T-helper 17 cell (primary cell): ENCODE measurements around the gene SEL1L. TPM values are rescaled to one million over a fixed set of nuclear protein-coding genes. Genes with fewer than 3 reads are reported as not detected.

ENCODE experiments used
- ATAC-seq: fragments of 150-1000 bp; cut with Tn5 transposase; 2 replicates; pipeline ENCODE4 v1.10.0; 2021; ENCODE audit warnings: mild to moderate bottlenecking, moderate library complexity
- DNase-seq, 3 donors: peaks; one replicate each; pipeline versions ENCODE4 v3.0.0 to v3.0.0-alpha.2; 2020 to 2021
- H3K9me3 ChIP-seq: one replicate; pipeline ENCODE4 v1.7.0; 2013; ENCODE audit warnings: low read length, mild to moderate bottlenecking; ENCODE audit not compliant: control insufficient read depth, poor library complexity, severe bottlenecking
- H3K27ac Mint-ChIP-seq: one replicate; pipeline ENCODE4 v1.8.0; 2022; ENCODE audit warnings: mild to moderate bottlenecking, moderate library complexity, mixed read lengths
- H3K27me3 Mint-ChIP-seq: one replicate; pipeline ENCODE4 v1.8.0; 2022; ENCODE audit warnings: mixed read lengths
- H3K36me3 Mint-ChIP-seq: one replicate; pipeline ENCODE4 v1.8.0; 2022; ENCODE audit warnings: low read depth, mixed read lengths
- H3K4me1 Mint-ChIP-seq: one replicate; pipeline ENCODE4 v1.8.0; 2022; ENCODE audit warnings: mild to moderate bottlenecking, mixed read lengths
- H3K4me3 Mint-ChIP-seq: one replicate; pipeline ENCODE4 v1.8.0; 2022; ENCODE audit warnings: mild to moderate bottlenecking, moderate library complexity, mixed read lengths
- total RNA-seq, 4 donors: library from RNA in 2 of 4; stranded (reverse) in 2 of 4; gene quantifications; one replicate each; pipeline ENCODE4 v1.2.3 and lab custom pipeline; 2022 to 2026

SEL1L gene
- 10 to 100 TPM; 44.2 to 61.1 TPM for total RNA-seq
- 62.9 to 114 reads per million in 2 donors for total RNA-seq (lab: John Stamatoyannopoulos, UW)

GRCh38 chr14:81533536-81534343 is at the start of gene SEL1L:
Gene SEL1L, minus strand, starts transcription at chr14:81533853. Its CDS starts 109 bp downstream, at chr14:81533744.
- H3K9me3 ChIP-seq: no peaks in the 10 kb centered on the region
- H3K27ac Mint-ChIP-seq: peak within 1 kb of the TSS; percentile 93
- DNase-seq (peak; percentile 98 to 100 (median 99)), ATAC-seq (peak; percentile 96)
- peak within 1 kb of the TSS; percentile 96 for H3K4me3 Mint-ChIP-seq
- H3K4me1 Mint-ChIP-seq: peaks cover 28% of the 10 kb centered on the region
- peaks cover 5% of the 10 kb centered on the region for H3K27me3 Mint-ChIP-seq
- no peaks in the 10 kb centered on the region for H3K36me3 Mint-ChIP-seq

GRCh38 chr14:81582420-81582819 is 48.8 kb upstream of the SEL1L start:
- no peaks in the 10 kb centered on the region for H3K36me3 Mint-ChIP-seq
- no peak overlapping the region for H3K27ac Mint-ChIP-seq
- DNase-seq (no peak), ATAC-seq (no peak)
- H3K4me3 Mint-ChIP-seq: no peak overlapping the region
- no peaks in the 10 kb centered on the region for H3K4me1 Mint-ChIP-seq
- H3K9me3 ChIP-seq: no peaks in the 10 kb centered on the region
- H3K27me3 Mint-ChIP-seq: peaks cover 16% of the 10 kb centered on the region

- DNase-seq: no peak
- H3K36me3 Mint-ChIP-seq: no peaks in the 10 kb centered on the region
- peaks cover 43% of the 10 kb centered on the region for H3K27me3 Mint-ChIP-seq
- no peaks in the 10 kb centered on the region for H3K9me3 ChIP-seq
- ATAC-seq: no peak
- H3K4me3 Mint-ChIP-seq: no peak overlapping the region
- no peak overlapping the region for H3K27ac Mint-ChIP-seq
- H3K4me1 Mint-ChIP-seq: no peaks in the 10 kb centered on the region
These were observed 45.5 kb upstream of the SEL1L start for GRCh38 chr14:81579115-81579514.

GRCh38 chr14:81571437-81571836 is 37.8 kb upstream of the SEL1L start:
- H3K4me3 Mint-ChIP-seq: peak overlapping the region; percentile 13
- H3K4me1 Mint-ChIP-seq: no peaks in the 10 kb centered on the region
- H3K9me3 ChIP-seq: no peaks in the 10 kb centered on the region
- H3K27me3 Mint-ChIP-seq: peaks cover 55% of the 10 kb centered on the region
- no peak for DNase-seq
- H3K27ac Mint-ChIP-seq: no peak overlapping the region
- H3K36me3 Mint-ChIP-seq: no peaks in the 10 kb centered on the region
- no peak for ATAC-seq

GRCh38 chr14:81567302-81567701 is 33.6 kb upstream of the SEL1L start:
- ATAC-seq (no peak), DNase-seq (no peak)
- Mint-ChIP-seq H3K4me3 (no peak overlapping the region), H3K27ac (no peak overlapping the region), H3K27me3 (peaks cover 32% of the 10 kb centered on the region), H3K4me1 (no peaks in the 10 kb centered on the region), H3K36me3 (no peaks in the 10 kb centered on the region)
- no peaks in the 10 kb centered on the region for H3K9me3 ChIP-seq

GRCh38 chr14:81565441-81566290 is 32.0 kb upstream of the SEL1L start:
- DNase-seq: no peak
- H3K4me1 Mint-ChIP-seq: no peaks in the 10 kb centered on the region
- H3K36me3 Mint-ChIP-seq: peaks cover 4% of the 10 kb centered on the region
- peaks cover 32% of the 10 kb centered on the region for H3K27me3 Mint-ChIP-seq
- H3K4me3 Mint-ChIP-seq: no peak overlapping the region
- ATAC-seq: no peak
- H3K9me3 ChIP-seq: no peaks in the 10 kb centered on the region
- no peak overlapping the region for H3K27ac Mint-ChIP-seq

- no peak overlapping the region for H3K4me3 Mint-ChIP-seq
- H3K27ac Mint-ChIP-seq: no peak overlapping the region
- H3K27me3 Mint-ChIP-seq: peaks cover 16% of the 10 kb centered on the region
- H3K9me3 ChIP-seq: no peaks in the 10 kb centered on the region
- ATAC-seq (no peak), DNase-seq (no peak)
- H3K4me1 Mint-ChIP-seq: no peaks in the 10 kb centered on the region
- H3K36me3 Mint-ChIP-seq: peaks cover 4% of the 10 kb centered on the region
These were observed 29.2 kb upstream of the SEL1L start for GRCh38 chr14:81562818-81563217.

- Mint-ChIP-seq H3K27me3 (peaks cover 7% of the 10 kb centered on the region), H3K4me1 (no peaks in the 10 kb centered on the region), H3K4me3 (no peak overlapping the region), H3K36me3 (peaks cover 4% of the 10 kb centered on the region), H3K27ac (no peak overlapping the region)
- no peaks in the 10 kb centered on the region for H3K9me3 ChIP-seq
- no peak for DNase-seq
- ATAC-seq: no peak
These were observed 27.6 kb upstream of the SEL1L start for GRCh38 chr14:81561084-81561775.

GRCh38 chr14:81559385-81559784 is 25.7 kb upstream of the SEL1L start:
- H3K27me3 Mint-ChIP-seq: peaks cover 7% of the 10 kb centered on the region
- peaks cover 4% of the 10 kb centered on the region for H3K36me3 Mint-ChIP-seq
- no peaks in the 10 kb centered on the region for H3K9me3 ChIP-seq
- ATAC-seq (no peak), DNase-seq (no peak)
- H3K4me3 Mint-ChIP-seq: no peak overlapping the region
- no peaks in the 10 kb centered on the region for H3K4me1 Mint-ChIP-seq
- no peak overlapping the region for H3K27ac Mint-ChIP-seq

- no peak for DNase-seq
- Mint-ChIP-seq H3K4me1 (no peaks in the 10 kb centered on the region), H3K4me3 (no peak overlapping the region), H3K27ac (no peak overlapping the region), H3K36me3 (peaks cover 4% of the 10 kb centered on the region), H3K27me3 (no peaks in the 10 kb centered on the region)
- no peaks in the 10 kb centered on the region for H3K9me3 ChIP-seq
- ATAC-seq: no peak
These were observed 23.5 kb upstream of the SEL1L start for GRCh38 chr14:81557146-81557545.

GRCh38 chr14:81555684-81556083 is 22.0 kb upstream of the SEL1L start:
- Mint-ChIP-seq H3K4me3 (no peak overlapping the region), H3K27me3 (no peaks in the 10 kb centered on the region), H3K4me1 (no peaks in the 10 kb centered on the region), H3K36me3 (no peaks in the 10 kb centered on the region), H3K27ac (no peak overlapping the region)
- ATAC-seq (no peak), DNase-seq (no peak)
- no peaks in the 10 kb centered on the region for H3K9me3 ChIP-seq

- Mint-ChIP-seq H3K4me1 (no peaks in the 10 kb centered on the region), H3K4me3 (no peak overlapping the region), H3K27me3 (no peaks in the 10 kb centered on the region), H3K36me3 (no peaks in the 10 kb centered on the region), H3K27ac (no peak overlapping the region)
- no peaks in the 10 kb centered on the region for H3K9me3 ChIP-seq
- no peak for DNase-seq
- ATAC-seq: no peak
These were observed 21.4 kb upstream of the SEL1L start for GRCh38 chr14:81555051-81555450.

GRCh38 chr14:81551471-81551870 is 17.8 kb upstream of the SEL1L start:
- Mint-ChIP-seq H3K36me3 (no peaks in the 10 kb centered on the region), H3K27me3 (no peaks in the 10 kb centered on the region), H3K4me1 (no peaks in the 10 kb centered on the region), H3K27ac (no peak overlapping the region), H3K4me3 (no peak overlapping the region)
- H3K9me3 ChIP-seq: no peaks in the 10 kb centered on the region
- ATAC-seq (no peak), DNase-seq (no peak)
